ENCODE results near the gene ELMO1.

The ELMO1 gene

DNA sequence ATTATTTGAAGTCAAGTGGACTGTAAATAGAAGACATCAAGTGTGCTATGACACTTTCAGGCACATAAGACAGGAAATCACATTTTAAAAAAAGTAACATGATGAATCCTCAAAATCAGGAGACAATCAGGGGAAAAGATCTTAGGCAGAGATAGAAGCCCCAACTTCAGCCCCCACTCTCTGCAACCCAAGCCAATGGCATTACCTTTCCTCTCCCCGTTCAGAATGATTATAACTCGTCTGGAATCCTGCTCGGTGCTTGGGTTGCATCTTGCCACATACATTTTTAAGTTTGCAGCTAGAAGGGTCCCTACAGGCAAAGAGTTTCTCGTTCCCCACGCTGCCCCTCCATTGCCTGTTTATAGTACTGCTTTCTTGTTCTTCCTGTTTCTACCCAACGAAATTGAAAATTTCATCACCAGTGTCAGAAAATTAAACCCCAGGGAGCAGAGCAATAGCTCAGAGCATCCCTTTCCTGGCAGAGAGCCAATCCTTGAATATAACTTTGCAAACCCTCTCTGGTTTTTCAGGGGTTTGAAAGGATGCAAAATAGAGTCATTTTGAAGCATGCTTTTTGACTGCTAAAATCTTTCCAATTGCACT, 463.9 kb downstream of the ELMO1 start:
- TF ChIP-seq POLR2A (IDR thresholded peaks at IDR 0.05; ENCODE audit: extremely low read depth, insufficient read length) = no peak
- TF ChIP-seq CTCF (IDR thresholded peaks at IDR 0.05; ENCODE audit: low read depth, low read length) = no peak
- TF ChIP-seq, protein P1, sequence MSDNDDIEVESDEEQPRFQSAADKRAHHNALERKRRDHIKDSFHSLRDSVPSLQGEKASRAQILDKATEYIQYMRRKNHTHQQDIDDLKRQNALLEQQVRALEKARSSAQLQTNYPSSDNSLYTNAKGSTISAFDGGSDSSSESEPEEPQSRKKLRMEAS (IDR thresholded peaks at IDR 0.05; ENCODE audit: low read depth, low read length) = no peak
- TF ChIP-seq MYC (IDR thresholded peaks at IDR 0.05; ENCODE audit: low read depth, low read length) = no peak
- DNase-seq (ENCODE audit: low read depth) = peak; percentile 91
- no peak overlapping the region for H3K4me3 ChIP-seq (ENCODE audit: low read depth, low read length)

GRCh38 chr7:36984041-36984521, 464.6 kb downstream of the ELMO1 start:
- H3K4me3 ChIP-seq (ENCODE audit: low read depth, low read length) = no peak overlapping the region
- TF ChIP-seq POLR2A (IDR thresholded peaks at IDR 0.05; ENCODE audit: extremely low read depth, insufficient read length) (no peak), CTCF (IDR thresholded peaks at IDR 0.05; ENCODE audit: low read depth, low read length) (no peak), MYC (IDR thresholded peaks at IDR 0.05; ENCODE audit: low read depth, low read length) (peak; percentile 16; the same call in 1 of the 2 replicates)
- TF ChIP-seq, protein P1 (IDR thresholded peaks at IDR 0.05; ENCODE audit: low read depth, low read length) = peak; percentile 54
- DNase-seq (ENCODE audit: low read depth) = peak; percentile 78

DNA sequence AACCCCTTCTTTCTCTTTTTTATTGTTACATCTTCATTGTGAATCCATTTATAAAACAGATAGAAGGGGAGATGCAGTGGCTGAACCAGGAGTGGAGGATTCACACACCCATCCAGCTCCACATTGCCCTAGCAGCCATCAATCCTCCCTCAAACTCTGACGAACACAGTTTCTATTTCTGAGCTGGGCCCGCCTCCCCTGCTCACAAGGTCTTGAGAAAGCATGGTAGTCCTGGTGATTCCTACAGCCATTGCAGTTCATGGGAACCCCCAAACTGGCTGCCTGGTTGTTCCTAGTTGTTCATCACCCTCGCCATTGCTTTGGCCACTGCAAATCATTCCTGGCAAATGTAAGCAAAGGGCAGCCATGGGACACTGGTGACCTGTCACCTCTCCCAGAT, 465.9 kb downstream of the ELMO1 start:
- TF ChIP-seq MYC (IDR thresholded peaks at IDR 0.05; ENCODE audit: low read depth, low read length) (no peak), CTCF (IDR thresholded peaks at IDR 0.05; ENCODE audit: low read depth, low read length) (no peak), POLR2A (IDR thresholded peaks at IDR 0.05; ENCODE audit: extremely low read depth, insufficient read length) (no peak)
- TF ChIP-seq, protein P1 (IDR thresholded peaks at IDR 0.05; ENCODE audit: low read depth, low read length) = no peak
- no peak overlapping the region for H3K4me3 ChIP-seq (ENCODE audit: low read depth, low read length)
- DNase-seq (ENCODE audit: low read depth) = no peak

GRCh38 chr7:36979810-36980248, 468.8 kb downstream of the ELMO1 start:
- DNase-seq (ENCODE audit: low read depth) = no peak
- no peak overlapping the region for H3K4me3 ChIP-seq (ENCODE audit: low read depth, low read length)
- TF ChIP-seq, protein P1 (IDR thresholded peaks at IDR 0.05; ENCODE audit: low read depth, low read length) = no peak
- TF ChIP-seq CTCF (IDR thresholded peaks at IDR 0.05; ENCODE audit: low read depth, low read length) (no peak), POLR2A (IDR thresholded peaks at IDR 0.05; ENCODE audit: extremely low read depth, insufficient read length) (no peak), MYC (IDR thresholded peaks at IDR 0.05; ENCODE audit: low read depth, low read length) (no peak)

GRCh38 chr7:36978461-36978860, 470.2 kb downstream of the ELMO1 start:
- H3K4me3 ChIP-seq (ENCODE audit: low read depth, low read length) = no peak overlapping the region
- DNase-seq (ENCODE audit: low read depth) = no peak
- TF ChIP-seq MYC (IDR thresholded peaks at IDR 0.05; ENCODE audit: low read depth, low read length) (no peak), CTCF (IDR thresholded peaks at IDR 0.05; ENCODE audit: low read depth, low read length) (no peak), POLR2A (IDR thresholded peaks at IDR 0.05; ENCODE audit: extremely low read depth, insufficient read length) (no peak)
- TF ChIP-seq, protein P1 (IDR thresholded peaks at IDR 0.05; ENCODE audit: low read depth, low read length) = no peak

Measured in NB4 (cell line).